ENCODE data around the gene SPEF2. TPM values are rescaled to one million over a fixed set of nuclear protein-coding genes. Genes with fewer than 3 reads are reported as not detected.

SPEF2 gene
- total and polyA plus RNA-seq, 3 experiments from 2014 or later: 5.3 to 6.8 (median 5.5) TPM

DNA sequence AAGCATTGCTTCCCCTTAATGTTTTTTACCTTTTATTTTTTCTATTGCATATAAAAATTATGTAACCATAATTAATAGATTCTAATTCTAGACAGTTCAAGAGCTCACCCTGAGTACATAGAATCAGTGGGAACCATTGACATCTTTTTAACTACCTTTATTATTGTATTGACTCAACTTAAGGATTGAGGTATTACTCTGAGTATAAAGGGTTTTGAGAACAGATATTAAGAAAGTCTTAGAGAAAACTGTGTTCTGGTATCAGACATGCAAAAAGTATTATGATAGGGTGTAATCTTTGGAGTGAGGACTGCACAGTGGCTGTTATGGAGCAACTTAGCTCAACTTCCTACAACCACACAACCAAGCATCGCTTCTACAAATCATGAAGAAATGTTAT, 8.9 kb downstream of the SPEF2 start:
- H3K27me3 ChIP-seq (ENCODE audit: insufficient read depth, low read length, poor library complexity, severe bottlenecking): no peaks in the 10 kb centered on the region
- Mint-ChIP-seq H3K36me3 (peaks cover 11 to 27% (median 17%) of the 10 kb centered on the region in 3 donors), H3K9me3 (peaks cover 0 to 3% (median 0%) of the 10 kb centered on the region in 5 donors), H3K27ac (no peak overlapping the region), H3K27me3 (no peaks in the 10 kb centered on the region), H3K4me1 (peaks cover 14 to 21% (median 21%) of the 10 kb centered on the region in 3 donors), H3K4me3 (no peak overlapping the region)
- DNase-seq: no peak
- POLR2A ChIA-PET: no interaction called here
- no peaks in the 10 kb centered on the region for H3K4me1 ChIP-seq (ENCODE audit: insufficient read depth, low read length)
- no peak overlapping the region for H3K4me3 ChIP-seq (ENCODE audit: low read length)
- CTCF ChIA-PET: interaction anchor here (0.8 to 3.8 kb wide), 3 partner anchors 9 to 299 kb away, joined by 3 to 18 read pairs (median 11); partner anchors contain the start of gene SPEF2
- H3K9me3 ChIP-seq (ENCODE audit: low read length): no peaks in the 10 kb centered on the region
- no peaks in the 10 kb centered on the region for H3K36me3 ChIP-seq (ENCODE audit: insufficient read depth, low read length)
- H3K27ac ChIP-seq (ENCODE audit: low read depth, low read length): no peak overlapping the region

DNA sequence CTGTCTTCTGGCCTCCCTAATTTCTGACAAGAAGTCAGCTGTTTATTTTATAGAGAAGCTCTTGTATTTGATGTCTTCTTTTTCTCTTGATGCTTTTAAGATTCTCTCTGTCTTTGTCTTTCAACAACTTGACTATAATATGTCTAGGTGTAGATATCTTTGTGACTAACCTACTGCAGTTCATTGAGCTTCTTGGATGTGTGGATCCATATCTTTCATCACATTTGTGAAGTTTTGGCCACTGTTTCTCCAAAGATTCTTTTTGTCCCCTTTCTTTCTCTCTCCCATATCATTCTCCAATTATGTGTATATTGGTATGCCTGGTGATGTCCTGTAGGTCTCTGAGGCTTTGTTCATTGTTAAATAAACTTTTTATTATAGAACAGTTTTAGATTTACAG, 16.7 kb downstream of the SPEF2 start:
- Mint-ChIP-seq H3K4me1 (no peaks in the 10 kb centered on the region), H3K27me3 (no peaks in the 10 kb centered on the region), H3K36me3 (peaks cover 33 to 71% (median 67%) of the 10 kb centered on the region in 3 donors), H3K9me3 (peaks cover 6 to 24% (median 11%) of the 10 kb centered on the region in 5 donors), H3K27ac (no peak overlapping the region), H3K4me3 (no peak overlapping the region)
- no peaks in the 10 kb centered on the region for H3K4me1 ChIP-seq (ENCODE audit: insufficient read depth, low read length)
- no peaks in the 10 kb centered on the region for H3K36me3 ChIP-seq (ENCODE audit: insufficient read depth, low read length)
- no peaks in the 10 kb centered on the region for H3K9me3 ChIP-seq (ENCODE audit: low read length)
- H3K4me3 ChIP-seq (ENCODE audit: low read length): no peak overlapping the region
- ChIA-PET POLR2A (no interaction called here), CTCF (interaction anchor here (1.6 kb wide), 1 partner anchor 292 kb away, joined by 5 read pairs; no protein-coding TSS in a partner anchor)
- no peak overlapping the region for H3K27ac ChIP-seq (ENCODE audit: low read depth, low read length)
- no peaks in the 10 kb centered on the region for H3K27me3 ChIP-seq (ENCODE audit: insufficient read depth, low read length, poor library complexity, severe bottlenecking)
- DNase-seq: no peak

DNA sequence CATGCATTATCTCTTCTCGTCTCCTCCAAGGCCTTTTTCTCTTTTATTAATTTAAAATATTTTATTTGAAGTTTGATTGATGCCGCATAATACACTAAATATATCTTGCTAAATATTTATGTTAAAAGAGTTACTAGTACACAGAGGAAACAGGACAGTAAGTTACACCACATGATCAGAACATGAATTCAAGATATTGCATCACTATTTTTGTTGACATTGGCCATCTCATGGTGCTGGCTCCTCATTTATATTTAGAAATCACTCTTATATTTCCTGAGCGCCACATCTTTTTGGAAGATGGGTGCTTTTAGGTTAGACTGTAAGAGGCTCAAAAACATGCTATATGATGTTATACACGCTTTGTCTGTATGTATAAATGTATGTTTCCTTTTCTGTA, 23.0 kb downstream of the SPEF2 start:
- Mint-ChIP-seq H3K36me3 (peaks cover 27 to 51% (median 35%) of the 10 kb centered on the region in 3 donors), H3K27me3 (no peaks in the 10 kb centered on the region), H3K9me3 (peaks cover 0 to 3% (median 0%) of the 10 kb centered on the region in 5 donors), H3K4me1 (no peaks in the 10 kb centered on the region), H3K27ac (no peak overlapping the region), H3K4me3 (no peak overlapping the region)
- Histone ChIP-seq H3K4me3 (ENCODE audit: low read length) (no peak overlapping the region), H3K27ac (ENCODE audit: low read depth, low read length) (no peak overlapping the region), H3K4me1 (ENCODE audit: insufficient read depth, low read length) (no peaks in the 10 kb centered on the region), H3K36me3 (ENCODE audit: insufficient read depth, low read length) (no peaks in the 10 kb centered on the region), H3K27me3 (ENCODE audit: insufficient read depth, low read length, poor library complexity, severe bottlenecking) (no peaks in the 10 kb centered on the region), H3K9me3 (ENCODE audit: low read length) (no peaks in the 10 kb centered on the region)
- POLR2A ChIA-PET: no interaction called here
- CTCF ChIA-PET: interaction anchor here (1.2 to 1.6 kb wide), 2 partner anchors 10 kb away, joined by 3 to 6 read pairs; no protein-coding TSS in a partner anchor
- DNase-seq: no peak

DNA sequence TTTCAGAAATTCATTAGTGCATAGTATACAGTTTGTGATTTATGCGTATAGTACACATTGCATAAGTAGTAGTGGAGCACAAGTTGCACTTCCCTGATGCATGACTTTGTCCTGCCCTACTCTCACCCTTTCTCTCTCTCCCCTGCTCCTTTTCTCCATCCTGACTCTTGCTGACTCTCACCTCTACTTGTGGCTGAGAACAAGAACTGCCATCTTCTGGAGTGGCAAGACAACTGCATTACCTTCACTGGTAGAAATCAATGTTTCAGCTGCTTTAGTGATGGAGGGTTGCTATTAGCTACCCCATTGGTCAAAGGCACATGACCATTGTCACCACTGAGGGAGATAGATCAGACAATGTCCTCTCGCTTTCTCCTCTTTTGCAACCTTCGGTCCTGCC, 26.9 kb downstream of the SPEF2 start:
- H3K27ac Mint-ChIP-seq: no peak overlapping the region
- H3K36me3 Mint-ChIP-seq: peaks cover 8 to 35% (median 24%) of the 10 kb centered on the region in 3 donors
- H3K36me3 ChIP-seq (ENCODE audit: insufficient read depth, low read length): no peaks in the 10 kb centered on the region
- H3K4me3 Mint-ChIP-seq: no peak overlapping the region
- ChIA-PET CTCF (interaction anchor here (1.2 to 4.2 kb wide), 2 partner anchors 133 to 282 kb away, joined by 3 to 27 read pairs; no protein-coding TSS in a partner anchor), POLR2A (no interaction called here)
- H3K4me1 ChIP-seq (ENCODE audit: insufficient read depth, low read length): no peaks in the 10 kb centered on the region
- H3K27me3 Mint-ChIP-seq: no peaks in the 10 kb centered on the region
- no peaks in the 10 kb centered on the region for H3K9me3 ChIP-seq (ENCODE audit: low read length)
- no peaks in the 10 kb centered on the region for H3K4me1 Mint-ChIP-seq
- no peak overlapping the region for H3K27ac ChIP-seq (ENCODE audit: low read depth, low read length)
- no peaks in the 10 kb centered on the region for H3K27me3 ChIP-seq (ENCODE audit: insufficient read depth, low read length, poor library complexity, severe bottlenecking)
- no peak for DNase-seq
- H3K4me3 ChIP-seq (ENCODE audit: low read length): no peak overlapping the region
- no peaks in the 10 kb centered on the region for H3K9me3 Mint-ChIP-seq

DNA sequence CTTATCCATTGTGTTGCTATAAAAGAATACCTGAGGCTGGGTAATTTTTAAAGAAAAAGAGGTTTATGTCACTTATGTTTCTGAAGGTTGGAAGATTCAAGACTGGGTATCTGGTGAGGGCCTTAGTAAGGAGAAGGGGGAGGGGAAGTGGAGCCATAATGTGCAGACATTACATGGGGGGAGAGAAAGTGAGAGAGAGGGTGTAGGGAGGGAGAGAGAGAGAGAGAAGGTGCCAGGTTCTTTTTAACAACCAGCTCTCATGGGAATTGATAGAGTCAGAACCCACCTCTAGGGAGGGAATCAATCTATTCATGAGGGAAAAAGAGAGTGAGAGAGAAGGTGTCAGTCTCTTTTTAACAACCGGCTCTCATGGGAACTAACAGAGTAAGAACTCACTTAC, 29.5 kb downstream of the SPEF2 start:
- no peak for DNase-seq
- H3K4me1 ChIP-seq (ENCODE audit: insufficient read depth, low read length): peaks cover 4% of the 10 kb centered on the region
- H3K36me3 ChIP-seq (ENCODE audit: insufficient read depth, low read length): no peaks in the 10 kb centered on the region
- no peaks in the 10 kb centered on the region for H3K27me3 Mint-ChIP-seq
- peaks cover 0 to 14% (median 2%) of the 10 kb centered on the region in 3 donors for H3K4me1 Mint-ChIP-seq
- H3K27me3 ChIP-seq (ENCODE audit: insufficient read depth, low read length, poor library complexity, severe bottlenecking): no peaks in the 10 kb centered on the region
- no peaks in the 10 kb centered on the region for H3K9me3 ChIP-seq (ENCODE audit: low read length)
- H3K9me3 Mint-ChIP-seq: no peaks in the 10 kb centered on the region
- H3K4me3 Mint-ChIP-seq: no peak overlapping the region
- H3K27ac ChIP-seq (ENCODE audit: low read depth, low read length): no peak overlapping the region
- ChIA-PET CTCF (interaction anchor here (4.2 kb wide), 1 partner anchor 279 kb away, joined by 27 read pairs; no protein-coding TSS in a partner anchor), POLR2A (no interaction called here)
- H3K27ac Mint-ChIP-seq: peak overlapping the region in 2 of 8 donors; percentile 31 to 82
- H3K36me3 Mint-ChIP-seq: peaks cover 7 to 28% (median 21%) of the 10 kb centered on the region in 3 donors
- no peak overlapping the region for H3K4me3 ChIP-seq (ENCODE audit: low read length)

DNA sequence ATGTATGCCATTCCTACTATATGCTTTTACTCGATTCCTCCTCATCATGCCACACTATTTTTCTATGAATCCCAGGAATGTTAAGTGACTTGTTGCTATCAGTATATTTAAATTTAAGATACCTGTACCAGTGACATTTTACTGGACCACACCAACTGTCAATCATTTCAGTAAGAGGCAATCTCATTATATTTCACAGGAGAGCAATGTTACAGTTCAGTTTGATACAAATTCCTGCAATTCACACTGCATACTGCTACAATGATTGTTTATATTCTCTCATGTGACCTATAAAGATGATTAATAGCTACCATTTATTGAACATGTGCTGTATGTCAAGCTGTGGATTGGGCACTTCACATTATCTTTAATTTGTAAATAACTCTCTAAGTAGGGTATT, 30.0 kb downstream of the SPEF2 start:
- ChIA-PET POLR2A (no interaction called here), CTCF (interaction anchor here (4.2 kb wide), 1 partner anchor 279 kb away, joined by 27 read pairs; no protein-coding TSS in a partner anchor)
- peak overlapping the region in 2 of 8 donors; percentile 48 to 82 for H3K27ac Mint-ChIP-seq

DNA sequence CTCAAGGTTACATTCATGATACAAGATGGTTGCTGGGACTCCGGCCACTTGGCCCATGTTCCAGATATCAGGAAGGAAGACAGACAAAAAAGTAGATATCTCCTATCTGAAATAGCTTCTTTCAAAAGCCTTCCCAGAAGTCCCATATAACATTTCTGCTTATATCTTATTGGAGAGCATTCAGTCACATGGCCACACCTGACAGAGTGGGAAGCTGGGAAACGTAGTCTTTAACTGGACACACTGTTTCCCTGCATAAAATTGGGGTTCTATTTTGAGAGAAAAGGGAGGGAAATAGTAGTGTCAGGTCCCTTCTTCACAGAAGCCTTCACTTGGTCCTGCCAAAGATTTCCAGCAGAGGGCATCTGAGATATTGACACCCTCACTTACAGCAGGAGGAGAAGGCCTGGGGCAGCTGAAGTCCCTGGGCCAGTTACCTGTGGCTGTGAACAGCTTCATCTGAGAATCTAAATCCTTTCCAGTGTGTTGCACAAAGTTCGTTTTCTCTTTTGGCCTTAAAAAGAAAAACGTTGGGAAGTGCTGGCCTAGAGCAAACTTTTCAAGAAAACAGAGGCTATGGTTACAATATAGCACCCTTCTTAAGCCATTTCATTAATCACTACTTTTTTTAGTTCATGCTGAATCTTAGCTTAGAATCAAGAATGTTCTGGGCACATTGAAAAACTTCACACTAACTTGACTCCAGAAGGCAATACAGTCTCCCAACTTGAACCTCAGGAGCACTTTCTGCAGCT, 33.5 kb downstream of the SPEF2 start:
- peaks cover 5 to 8% (median 6%) of the 10 kb centered on the region in 3 donors for H3K36me3 Mint-ChIP-seq

More for the DNA sequence above, 30.0 kb downstream of the SPEF2 start:
- no peaks in the 10 kb centered on the region for H3K27me3 Mint-ChIP-seq
- H3K9me3 ChIP-seq (ENCODE audit: low read length): no peaks in the 10 kb centered on the region
- H3K36me3 ChIP-seq (ENCODE audit: insufficient read depth, low read length): no peaks in the 10 kb centered on the region
- H3K36me3 Mint-ChIP-seq: peaks cover 4 to 25% (median 19%) of the 10 kb centered on the region in 3 donors
- H3K27ac ChIP-seq (ENCODE audit: low read depth, low read length): no peak overlapping the region
- DNase-seq: no peak
- H3K4me1 Mint-ChIP-seq: peaks cover 0 to 14% (median 2%) of the 10 kb centered on the region in 3 donors
- no peaks in the 10 kb centered on the region for H3K9me3 Mint-ChIP-seq
- H3K27me3 ChIP-seq (ENCODE audit: insufficient read depth, low read length, poor library complexity, severe bottlenecking): no peaks in the 10 kb centered on the region
- no peak overlapping the region for H3K4me3 Mint-ChIP-seq
- no peak overlapping the region for H3K4me3 ChIP-seq (ENCODE audit: low read length)
- peaks cover 4% of the 10 kb centered on the region for H3K4me1 ChIP-seq (ENCODE audit: insufficient read depth, low read length)

DNA sequence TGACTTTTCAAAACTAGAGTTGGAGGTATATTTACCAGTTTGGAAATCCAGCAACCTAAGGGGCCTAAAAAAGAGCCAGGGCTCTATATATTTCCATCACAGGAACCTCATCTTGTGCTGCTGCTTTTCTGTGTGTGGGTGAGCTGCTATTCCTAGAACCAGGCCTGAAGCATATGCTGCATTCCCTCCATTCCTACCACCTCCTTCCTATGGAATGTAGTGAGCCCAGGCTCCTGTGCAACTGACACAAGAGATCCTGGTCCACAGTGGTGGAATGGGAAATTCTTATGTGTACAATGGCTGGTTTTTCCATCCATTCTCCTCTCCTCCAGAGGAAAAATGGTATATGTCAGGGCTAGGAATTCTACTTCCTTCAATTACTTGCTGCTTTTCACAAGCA, 39.1 kb downstream of the SPEF2 start:
- H3K36me3 ChIP-seq (ENCODE audit: insufficient read depth, low read length): no peaks in the 10 kb centered on the region
- no peaks in the 10 kb centered on the region for H3K27me3 ChIP-seq (ENCODE audit: insufficient read depth, low read length, poor library complexity, severe bottlenecking)
- Mint-ChIP-seq H3K9me3 (no peaks in the 10 kb centered on the region), H3K27ac (peak overlapping the region in 2 of 8 donors; percentile 37 to 82), H3K4me3 (no peak overlapping the region), H3K27me3 (no peaks in the 10 kb centered on the region), H3K4me1 (peaks cover 2 to 35% (median 9%) of the 10 kb centered on the region in 3 donors), H3K36me3 (peaks cover 0 to 8% (median 6%) of the 10 kb centered on the region in 3 donors)
- no peak for DNase-seq
- no peaks in the 10 kb centered on the region for H3K9me3 ChIP-seq (ENCODE audit: low read length)
- H3K27ac ChIP-seq (ENCODE audit: low read depth, low read length): no peak overlapping the region
- ChIA-PET CTCF (interaction anchor here (1.3 to 8.6 kb wide), 2 partner anchors 109 to 267 kb away, joined by 4 to 203 read pairs; no protein-coding TSS in a partner anchor), POLR2A (no interaction called here)
- H3K4me3 ChIP-seq (ENCODE audit: low read length): no peak overlapping the region
- H3K4me1 ChIP-seq (ENCODE audit: insufficient read depth, low read length): peaks cover 5% of the 10 kb centered on the region

More for the DNA sequence above, 33.5 kb downstream of the SPEF2 start:
- Histone ChIP-seq H3K9me3 (ENCODE audit: low read length) (no peaks in the 10 kb centered on the region), H3K36me3 (ENCODE audit: insufficient read depth, low read length) (no peaks in the 10 kb centered on the region), H3K27ac (ENCODE audit: low read depth, low read length) (no peak overlapping the region), H3K4me3 (ENCODE audit: low read length) (no peak overlapping the region), H3K27me3 (ENCODE audit: insufficient read depth, low read length, poor library complexity, severe bottlenecking) (no peaks in the 10 kb centered on the region), H3K4me1 (ENCODE audit: insufficient read depth, low read length) (peaks cover 4% of the 10 kb centered on the region)
- no peak overlapping the region for H3K4me3 Mint-ChIP-seq
- H3K27me3 Mint-ChIP-seq: no peaks in the 10 kb centered on the region
- ChIA-PET CTCF (interaction anchor here (0.7 to 8.6 kb wide), 45 partner anchors 8 to 563 kb away, joined by 3 to 203 read pairs (median 5); partner anchors contain the start of gene SPEF2), POLR2A (interaction anchor here (0.6 to 1.4 kb wide), 4 partner anchors 171 to 231 kb away, joined by 3 to 5 read pairs (median 3); no protein-coding TSS in a partner anchor)
- no peaks in the 10 kb centered on the region for H3K9me3 Mint-ChIP-seq
- peaks cover 0 to 21% (median 2%) of the 10 kb centered on the region in 3 donors for H3K4me1 Mint-ChIP-seq
- DNase-seq: peak; percentile 9 to 73 (median 53)
- H3K27ac Mint-ChIP-seq: peak overlapping the region in 7 of 8 donors; percentile 38 to 92 (median 67)
